HepG2 (cell line): ENCODE measurements around the gene AADAT. TPM values are rescaled to one million over a fixed set of nuclear protein-coding genes. Genes with fewer than 3 reads are reported as not detected.

Experiments
- FOXA3 ChIP-seq: IDR thresholded peaks from 2 replicates; pipeline ENCODE4 v1.6.1; 2016; ENCODE audit warnings: missing genetic modification reagents, missing compliant biosample characterization
- JUNB ChIP-seq: sonication (generic); formaldehyde crosslinking; IDR thresholded peaks from 2 replicates; pipeline ENCODE4 v1.8.0; 2022; ENCODE audit warnings: missing genetic modification reagents, mild to moderate bottlenecking, borderline replicate concordance
- KAT7 ChIP-seq: IDR thresholded peaks from 2 replicates; pipeline ENCODE4 v1.6.1; 2018; ENCODE audit warnings: borderline replicate concordance, missing compliant biosample characterization
- KDM1A ChIP-seq: IDR thresholded peaks from 2 replicates; pipeline ENCODE4 v1.6.1; 2016; ENCODE audit warnings: missing compliant biosample characterization
- KLF13 ChIP-seq: sonication (generic); formaldehyde crosslinking; IDR thresholded peaks from 2 replicates; pipeline ENCODE4 v1.4.0; 2020; ENCODE audit warnings: mild to moderate bottlenecking, missing genetic modification reagents
- KLF6 ChIP-seq: IDR thresholded peaks from 2 replicates; pipeline ENCODE4 v1.8.0; 2016; ENCODE audit warnings: missing biosample characterization, missing genetic modification reagents
- MAFF ChIP-seq: IDR thresholded peaks from 2 replicates; pipeline ENCODE4 v1.6.1; 2011; ENCODE audit warnings: low read depth, low read length, improper control_type of control experiment
- POLR2AphosphoS5 ChIP-seq: IDR thresholded peaks from 2 replicates; pipeline ENCODE4 v1.6.1; 2012; ENCODE audit warnings: low read depth, low read length
- SATB2 ChIP-seq: sonication (generic); formaldehyde crosslinking; IDR thresholded peaks from 2 replicates; pipeline ENCODE4 v1.5.0; 2020; ENCODE audit warnings: missing genetic modification reagents
- SKI ChIP-seq: fragments of 450-650 bp; IDR thresholded peaks from one replicate; pipeline ENCODE4 v1.6.1; 2018; ENCODE audit warnings: mild to moderate bottlenecking; ENCODE audit not compliant: partially characterized antibody
- SSRP1 ChIP-seq: IDR thresholded peaks from 2 replicates; pipeline ENCODE4 v1.6.1; 2016; ENCODE audit warnings: control low read depth
- ZBTB3 ChIP-seq: sonication (generic); formaldehyde crosslinking; IDR thresholded peaks from 2 replicates; pipeline ENCODE4 v1.4.0; 2020; ENCODE audit warnings: low read depth, mild to moderate bottlenecking, moderate library complexity, missing genetic modification reagents, borderline replicate concordance
- ZFP36L1 ChIP-seq: sonication (generic); formaldehyde crosslinking; IDR thresholded peaks from 2 replicates; pipeline ENCODE4 v1.8.0; 2022; ENCODE audit warnings: mild to moderate bottlenecking, missing genetic modification reagents, moderate library complexity
- ZNF530 ChIP-seq: sonication (generic); formaldehyde crosslinking; IDR thresholded peaks from 2 replicates; pipeline ENCODE4 v1.5.0; 2020; ENCODE audit warnings: low read depth, mild to moderate bottlenecking, missing genetic modification reagents
- ZNF572 ChIP-seq: sonication (generic); formaldehyde crosslinking; IDR thresholded peaks from 2 replicates; pipeline ENCODE4 v1.5.1; 2020; ENCODE audit warnings: mild to moderate bottlenecking, missing genetic modification reagents
- ZNF782 ChIP-seq: sonication (generic); formaldehyde crosslinking; IDR thresholded peaks from 2 replicates; pipeline ENCODE4 v1.4.0; 2020; ENCODE audit warnings: missing genetic modification reagents, mild to moderate bottlenecking, borderline replicate concordance
- ZSCAN22 ChIP-seq: sonication (generic); formaldehyde crosslinking; IDR thresholded peaks from 2 replicates; pipeline ENCODE4 v1.4.0; 2020; ENCODE audit warnings: mild to moderate bottlenecking, missing genetic modification reagents
- polyA plus RNA-seq, 8 experiments: library from polyadenylated mRNA; depleted of rRNA in 3 of 8; stranded (reverse) in 7 of 8; unstranded in 1 of 8; fragments of >200 nt; fragmentation: Illumina TruSeq in 4 of 8; extraction: Trizol in 4 of 8; gene quantifications; 2 replicates each; pipeline versions ENCODE4 v1.2.1 to v1.2.3, GENCODE V29; 2011 to 2016; ENCODE audit warnings: low read depth in 4 of 8, missing spikeins in 1 of 8, mixed read lengths in 1 of 8; ENCODE audit not compliant: insufficient read depth in 1 of 8
- total RNA-seq, 5 experiments: library from RNA; depleted of rRNA; stranded (reverse); fragments of >200 nt; fragmentation: Illumina TruSeq; extraction: Trizol; gene quantifications; 2 replicates each; pipeline ENCODE4 v1.2.3, GENCODE V29; 2016; ENCODE audit warnings: low read depth in 1 of 5
- TF ChIP-seq, protein P1 (sequence below), 2 experiments: fragments of 450-650 bp in 1 of 2; sonication (generic) in 1 of 2; formaldehyde crosslinking; IDR thresholded peaks; 2 replicates each; pipeline versions ENCODE4 v1.5.0 to v1.8.0; 2020 to 2022; ENCODE audit warnings: mild to moderate bottlenecking in 1 of 2, missing genetic modification reagents in 1 of 2
- TF ChIP-seq, protein P2 (sequence below): IDR thresholded peaks from 2 replicates; pipeline ENCODE4 v1.6.1; 2016; ENCODE audit warnings: low read depth, missing genetic modification reagents, missing compliant biosample characterization
- TF ChIP-seq, protein P3 (sequence below): sonication (generic); formaldehyde crosslinking; IDR thresholded peaks from 2 replicates; pipeline ENCODE4 v1.8.0; 2022; ENCODE audit warnings: mild to moderate bottlenecking, missing genetic modification reagents, moderate library complexity
- TF ChIP-seq, protein P4 (sequence below): sonication (generic); formaldehyde crosslinking; IDR thresholded peaks from 2 replicates; pipeline ENCODE4 v1.9.0; 2021; ENCODE audit warnings: missing genetic modification reagents, borderline replicate concordance

Gene AADAT
- total and polyA plus RNA-seq, 2 of the 13 experiments (the other 11 are each of a cell fraction or from before 2014, with no cell fraction given), result 6.1 to 9.1 TPM

DNA sequence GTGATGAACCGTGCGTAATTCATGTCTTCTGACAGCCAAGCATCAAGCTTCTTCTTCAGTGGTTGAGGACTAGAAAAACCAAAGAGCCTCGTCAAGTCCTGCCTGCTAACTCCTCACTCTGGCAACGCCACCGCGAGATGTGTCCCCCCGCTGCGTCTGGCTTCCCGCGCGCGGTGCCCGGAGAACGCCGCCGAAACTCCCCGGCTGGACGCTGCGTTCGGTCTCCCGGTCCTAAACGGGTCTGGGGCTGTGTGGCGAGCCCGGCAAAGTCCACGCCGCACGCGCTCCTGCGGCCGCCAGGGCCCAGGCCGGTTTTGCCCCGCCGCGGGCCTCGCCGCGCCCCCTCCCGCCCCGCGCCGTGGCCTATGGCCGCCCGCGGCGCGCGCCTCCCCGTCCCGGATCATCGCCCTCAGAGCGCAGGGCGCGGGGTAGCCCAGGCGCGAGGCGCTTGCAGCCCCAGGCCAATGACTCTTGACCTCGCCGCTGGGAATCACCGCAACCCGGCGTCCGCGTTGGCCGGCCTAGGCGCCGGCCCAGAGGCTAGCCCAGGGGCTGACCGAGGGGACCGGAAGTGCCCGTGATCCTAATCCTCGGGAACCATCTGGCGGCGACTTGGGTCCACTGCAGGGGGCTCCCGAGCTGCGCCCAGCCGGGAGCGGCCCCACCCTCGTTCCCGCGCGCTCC is at the start of gene AADAT (continued):
- TF ChIP-seq, protein P1, sequence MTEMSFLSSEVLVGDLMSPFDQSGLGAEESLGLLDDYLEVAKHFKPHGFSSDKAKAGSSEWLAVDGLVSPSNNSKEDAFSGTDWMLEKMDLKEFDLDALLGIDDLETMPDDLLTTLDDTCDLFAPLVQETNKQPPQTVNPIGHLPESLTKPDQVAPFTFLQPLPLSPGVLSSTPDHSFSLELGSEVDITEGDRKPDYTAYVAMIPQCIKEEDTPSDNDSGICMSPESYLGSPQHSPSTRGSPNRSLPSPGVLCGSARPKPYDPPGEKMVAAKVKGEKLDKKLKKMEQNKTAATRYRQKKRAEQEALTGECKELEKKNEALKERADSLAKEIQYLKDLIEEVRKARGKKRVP (CRISPR knock-in tag; IDR thresholded peaks at IDR 0.05), result no peak
- TF ChIP-seq KDM1A (no peak), FOXA3 (CRISPR knock-in tag) (peak; percentile 47), ZBTB3 (CRISPR knock-in tag) (no peak), ZNF530 (CRISPR knock-in tag) (no peak), JUNB (no peak), KLF6 (no peak; the same call in 1 of the 2 replicates), MAFF (no peak), ZSCAN22 (CRISPR knock-in tag) (peak; percentile 37; the same call in 1 of the 2 replicates), ZFP36L1 (no peak), ZNF782 (CRISPR knock-in tag) (peak; percentile 23; the same call in 1 of the 2 replicates), SKI (peak; percentile 49), KLF13 (CRISPR knock-in tag) (no peak), ZNF572 (CRISPR knock-in tag) (no peak), POLR2AphosphoS5 (no peak), SSRP1 (no peak), SATB2 (CRISPR knock-in tag) (no peak), KAT7 (CRISPR knock-in tag) (no peak)
- TF ChIP-seq, protein P2, sequence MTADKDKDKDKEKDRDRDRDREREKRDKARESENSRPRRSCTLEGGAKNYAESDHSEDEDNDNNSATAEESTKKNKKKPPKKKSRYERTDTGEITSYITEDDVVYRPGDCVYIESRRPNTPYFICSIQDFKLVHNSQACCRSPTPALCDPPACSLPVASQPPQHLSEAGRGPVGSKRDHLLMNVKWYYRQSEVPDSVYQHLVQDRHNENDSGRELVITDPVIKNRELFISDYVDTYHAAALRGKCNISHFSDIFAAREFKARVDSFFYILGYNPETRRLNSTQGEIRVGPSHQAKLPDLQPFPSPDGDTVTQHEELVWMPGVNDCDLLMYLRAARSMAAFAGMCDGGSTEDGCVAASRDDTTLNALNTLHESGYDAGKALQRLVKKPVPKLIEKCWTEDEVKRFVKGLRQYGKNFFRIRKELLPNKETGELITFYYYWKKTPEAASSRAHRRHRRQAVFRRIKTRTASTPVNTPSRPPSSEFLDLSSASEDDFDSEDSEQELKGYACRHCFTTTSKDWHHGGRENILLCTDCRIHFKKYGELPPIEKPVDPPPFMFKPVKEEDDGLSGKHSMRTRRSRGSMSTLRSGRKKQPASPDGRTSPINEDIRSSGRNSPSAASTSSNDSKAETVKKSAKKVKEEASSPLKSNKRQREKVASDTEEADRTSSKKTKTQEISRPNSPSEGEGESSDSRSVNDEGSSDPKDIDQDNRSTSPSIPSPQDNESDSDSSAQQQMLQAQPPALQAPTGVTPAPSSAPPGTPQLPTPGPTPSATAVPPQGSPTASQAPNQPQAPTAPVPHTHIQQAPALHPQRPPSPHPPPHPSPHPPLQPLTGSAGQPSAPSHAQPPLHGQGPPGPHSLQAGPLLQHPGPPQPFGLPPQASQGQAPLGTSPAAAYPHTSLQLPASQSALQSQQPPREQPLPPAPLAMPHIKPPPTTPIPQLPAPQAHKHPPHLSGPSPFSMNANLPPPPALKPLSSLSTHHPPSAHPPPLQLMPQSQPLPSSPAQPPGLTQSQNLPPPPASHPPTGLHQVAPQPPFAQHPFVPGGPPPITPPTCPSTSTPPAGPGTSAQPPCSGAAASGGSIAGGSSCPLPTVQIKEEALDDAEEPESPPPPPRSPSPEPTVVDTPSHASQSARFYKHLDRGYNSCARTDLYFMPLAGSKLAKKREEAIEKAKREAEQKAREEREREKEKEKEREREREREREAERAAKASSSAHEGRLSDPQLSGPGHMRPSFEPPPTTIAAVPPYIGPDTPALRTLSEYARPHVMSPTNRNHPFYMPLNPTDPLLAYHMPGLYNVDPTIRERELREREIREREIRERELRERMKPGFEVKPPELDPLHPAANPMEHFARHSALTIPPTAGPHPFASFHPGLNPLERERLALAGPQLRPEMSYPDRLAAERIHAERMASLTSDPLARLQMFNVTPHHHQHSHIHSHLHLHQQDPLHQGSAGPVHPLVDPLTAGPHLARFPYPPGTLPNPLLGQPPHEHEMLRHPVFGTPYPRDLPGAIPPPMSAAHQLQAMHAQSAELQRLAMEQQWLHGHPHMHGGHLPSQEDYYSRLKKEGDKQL, result no peak
- TF ChIP-seq, protein P3, sequence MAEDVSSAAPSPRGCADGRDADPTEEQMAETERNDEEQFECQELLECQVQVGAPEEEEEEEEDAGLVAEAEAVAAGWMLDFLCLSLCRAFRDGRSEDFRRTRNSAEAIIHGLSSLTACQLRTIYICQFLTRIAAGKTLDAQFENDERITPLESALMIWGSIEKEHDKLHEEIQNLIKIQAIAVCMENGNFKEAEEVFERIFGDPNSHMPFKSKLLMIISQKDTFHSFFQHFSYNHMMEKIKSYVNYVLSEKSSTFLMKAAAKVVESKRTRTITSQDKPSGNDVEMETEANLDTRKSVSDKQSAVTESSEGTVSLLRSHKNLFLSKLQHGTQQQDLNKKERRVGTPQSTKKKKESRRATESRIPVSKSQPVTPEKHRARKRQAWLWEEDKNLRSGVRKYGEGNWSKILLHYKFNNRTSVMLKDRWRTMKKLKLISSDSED (CRISPR knock-in tag), result no peak
- TF ChIP-seq, protein P4, sequence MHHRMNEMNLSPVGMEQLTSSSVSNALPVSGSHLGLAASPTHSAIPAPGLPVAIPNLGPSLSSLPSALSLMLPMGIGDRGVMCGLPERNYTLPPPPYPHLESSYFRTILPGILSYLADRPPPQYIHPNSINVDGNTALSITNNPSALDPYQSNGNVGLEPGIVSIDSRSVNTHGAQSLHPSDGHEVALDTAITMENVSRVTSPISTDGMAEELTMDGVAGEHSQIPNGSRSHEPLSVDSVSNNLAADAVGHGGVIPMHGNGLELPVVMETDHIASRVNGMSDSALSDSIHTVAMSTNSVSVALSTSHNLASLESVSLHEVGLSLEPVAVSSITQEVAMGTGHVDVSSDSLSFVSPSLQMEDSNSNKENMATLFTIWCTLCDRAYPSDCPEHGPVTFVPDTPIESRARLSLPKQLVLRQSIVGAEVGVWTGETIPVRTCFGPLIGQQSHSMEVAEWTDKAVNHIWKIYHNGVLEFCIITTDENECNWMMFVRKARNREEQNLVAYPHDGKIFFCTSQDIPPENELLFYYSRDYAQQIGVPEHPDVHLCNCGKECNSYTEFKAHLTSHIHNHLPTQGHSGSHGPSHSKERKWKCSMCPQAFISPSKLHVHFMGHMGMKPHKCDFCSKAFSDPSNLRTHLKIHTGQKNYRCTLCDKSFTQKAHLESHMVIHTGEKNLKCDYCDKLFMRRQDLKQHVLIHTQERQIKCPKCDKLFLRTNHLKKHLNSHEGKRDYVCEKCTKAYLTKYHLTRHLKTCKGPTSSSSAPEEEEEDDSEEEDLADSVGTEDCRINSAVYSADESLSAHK (CRISPR knock-in tag), result no peak
